ENCODE data around the gene NOS1. TPM values are rescaled to one million over a fixed set of nuclear protein-coding genes. Genes with fewer than 3 reads are reported as not detected.

The NOS1 gene
- total and polyA plus RNA-seq, 2 donors (not counting 3 experiments of a cell fraction or from before 2014, with no cell fraction given) = not detected

DNA sequence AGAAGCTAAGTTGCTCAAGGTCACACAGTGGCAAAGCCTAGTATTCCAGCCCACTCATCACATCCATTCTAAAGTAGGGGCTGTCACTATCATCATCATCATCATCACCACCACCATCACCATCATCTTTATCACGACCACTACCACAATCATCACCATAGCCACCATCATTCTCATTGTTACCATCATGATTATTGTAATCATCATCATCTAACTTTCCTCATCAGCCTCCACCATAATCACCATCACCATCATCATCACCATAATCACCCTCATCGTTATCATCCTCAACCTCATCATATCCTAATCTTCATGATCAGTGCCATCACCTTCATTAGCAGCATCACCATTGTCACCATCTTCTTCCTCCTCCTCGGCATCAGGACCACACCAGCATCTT, 48.7 kb downstream of the NOS1 start:
- no peaks in the 10 kb centered on the region for H3K9me3 ChIP-seq (replicated peaks; ENCODE audit: control insufficient read depth, insufficient read depth, low read length)
- H3K36me3 ChIP-seq (ENCODE audit: control insufficient read depth in 2 of 2, extremely low read depth in 1 of 2, insufficient read depth in 2 of 2, low read length in 2 of 2) = no peaks in the 10 kb centered on the region
- H3K27ac ChIP-seq (ENCODE audit: insufficient read depth, low read depth, low read length) = no peak overlapping the region
- no peak overlapping the region for H3K9ac ChIP-seq (replicated peaks; ENCODE audit: extremely low read depth, insufficient read depth, low read length)
- H4K20me1 ChIP-seq (replicated peaks; ENCODE audit: control insufficient read depth, extremely low read depth, insufficient read depth, low read length) = no peaks in the 10 kb centered on the region
- intact Hi-C loops (cut with micrococcal nuclease) = no loop called here
- no peaks in the 10 kb centered on the region for H3K79me2 ChIP-seq (ENCODE audit: control insufficient read depth, insufficient read depth, low read length)
- H3K27me3 ChIP-seq (ENCODE audit: control insufficient read depth in 2 of 2, insufficient read depth in 2 of 2, low read length in 2 of 2) = no peaks in the 10 kb centered on the region
- H3K4me1 ChIP-seq (ENCODE audit: control insufficient read depth, extremely low read depth, insufficient read depth, low read length) = no peaks in the 10 kb centered on the region
- ChIA-PET POLR2A (no interaction called here), CTCF (no interaction called here)
- no peaks in the 10 kb centered on the region for H3K9me1 ChIP-seq (replicated peaks; ENCODE audit: control insufficient read depth, extremely low read depth, insufficient read depth, low read length)
- H3K4me2 ChIP-seq (ENCODE audit: insufficient read depth, low read length) = no peak overlapping the region
- no TSS peak for BruUV-seq (replicated peaks)
- no peak for FAIRE-seq
- no peak overlapping the region for H3K4me3 ChIP-seq (replicated peaks in 1 of 3; ENCODE audit: insufficient read depth in 1 of 3, low read depth in 1 of 3, low read length in 3 of 3)
- no peak overlapping the region for H2AFZ ChIP-seq (ENCODE audit: low read depth, low read length)
- no peak for DNase-seq (ENCODE audit: low read depth, low spot score)
- TF ChIP-seq EZH2 (IDR thresholded peaks at IDR 0.05; ENCODE audit: borderline replicate concordance, low read depth, low read length, severe bottlenecking) (no peak), POLR2AphosphoS5 (IDR thresholded peaks at IDR 0.05; ENCODE audit: insufficient read depth, low read depth, low read length) (no peak), JUN (IDR thresholded peaks at IDR 0.05; ENCODE audit: borderline replicate concordance, insufficient read depth, insufficient read length, low read depth) (no peak), GATA2 (IDR thresholded peaks at IDR 0.05; ENCODE audit: insufficient read depth, insufficient read length, low read depth, low read length) (no peak), POLR2A (IDR thresholded peaks at IDR 0.05; ENCODE audit: low read depth, low read length) (no peak), FOS (IDR thresholded peaks at IDR 0.05; ENCODE audit: borderline replicate concordance, insufficient read depth, low read length) (no peak), MYC (IDR thresholded peaks at IDR 0.05; ENCODE audit: low read depth, low read length) (no peak)
- TF ChIP-seq, protein P1, sequence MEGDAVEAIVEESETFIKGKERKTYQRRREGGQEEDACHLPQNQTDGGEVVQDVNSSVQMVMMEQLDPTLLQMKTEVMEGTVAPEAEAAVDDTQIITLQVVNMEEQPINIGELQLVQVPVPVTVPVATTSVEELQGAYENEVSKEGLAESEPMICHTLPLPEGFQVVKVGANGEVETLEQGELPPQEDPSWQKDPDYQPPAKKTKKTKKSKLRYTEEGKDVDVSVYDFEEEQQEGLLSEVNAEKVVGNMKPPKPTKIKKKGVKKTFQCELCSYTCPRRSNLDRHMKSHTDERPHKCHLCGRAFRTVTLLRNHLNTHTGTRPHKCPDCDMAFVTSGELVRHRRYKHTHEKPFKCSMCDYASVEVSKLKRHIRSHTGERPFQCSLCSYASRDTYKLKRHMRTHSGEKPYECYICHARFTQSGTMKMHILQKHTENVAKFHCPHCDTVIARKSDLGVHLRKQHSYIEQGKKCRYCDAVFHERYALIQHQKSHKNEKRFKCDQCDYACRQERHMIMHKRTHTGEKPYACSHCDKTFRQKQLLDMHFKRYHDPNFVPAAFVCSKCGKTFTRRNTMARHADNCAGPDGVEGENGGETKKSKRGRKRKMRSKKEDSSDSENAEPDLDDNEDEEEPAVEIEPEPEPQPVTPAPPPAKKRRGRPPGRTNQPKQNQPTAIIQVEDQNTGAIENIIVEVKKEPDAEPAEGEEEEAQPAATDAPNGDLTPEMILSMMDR (IDR thresholded peaks at IDR 0.05; ENCODE audit: extremely low read depth in 1 of 2, insufficient read depth in 1 of 2, low read depth in 1 of 2, low read length in 2 of 2) = no peak
- TF ChIP-seq, protein P2, sequence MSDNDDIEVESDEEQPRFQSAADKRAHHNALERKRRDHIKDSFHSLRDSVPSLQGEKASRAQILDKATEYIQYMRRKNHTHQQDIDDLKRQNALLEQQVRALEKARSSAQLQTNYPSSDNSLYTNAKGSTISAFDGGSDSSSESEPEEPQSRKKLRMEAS (IDR thresholded peaks at IDR 0.05; ENCODE audit: insufficient read depth, insufficient read length) = no peak
- dilution Hi-C loops (cut with MboI; ENCODE audit: extremely low pct_ligation_motif_present, low sequenced_read_pairs) = no loop called here

Measured in endothelial cell of umbilical vein (primary cell).